ENCODE data around the gene LRRC26. TPM values are rescaled to one million over a fixed set of nuclear protein-coding genes. Genes with fewer than 3 reads are reported as not detected.
A peak's percentile ranks its signal among the peaks of the same experiment; 100 is the strongest.

Gene LRRC26
- total RNA-seq, 1 experiment from 2014 or later: 2.4 TPM

GRCh38 chr9:137138058-137138721 is 31.7 kb downstream of the LRRC26 start:
- CTCF ChIA-PET: no interaction called here
- H3K9ac ChIP-seq (ENCODE audit: low read length): no peak overlapping the region
- RAD21 ChIA-PET (ENCODE audit: low non-redundant PET in 1 of 2, low total read pairs in 2 of 2, uncharacterized antibody in 2 of 2, unreplicated experiment in 2 of 2): interaction anchor here in 1 of 2 experiments (0.6 kb wide), 1 partner anchor 43 kb away, joined by 3 read pairs; no protein-coding TSS in a partner anchor
- no peaks in the 10 kb centered on the region for H3K79me2 ChIP-seq (ENCODE audit: insufficient read depth, low read length)
- no peak overlapping the region for H2AFZ ChIP-seq (ENCODE audit: low read depth, low read length, poor library complexity, severe bottlenecking)
- no peaks in the 10 kb centered on the region for H3K9me2 ChIP-seq (ENCODE audit: insufficient read depth)
- ATAC-seq (peak; percentile 54), DNase-seq (ENCODE audit: low read depth, low spot score) (no peak)
- TF ChIP-seq YY1 (IDR thresholded peaks at IDR 0.05; ENCODE audit: extremely low read depth, insufficient replicate concordance, low read depth, low read length): no peak
- TF ChIP-seq MAX (IDR thresholded peaks at IDR 0.05): no peak
- TF ChIP-seq ZFX (IDR thresholded peaks at IDR 0.05): no peak
- no peaks in the 10 kb centered on the region for H3K9me3 ChIP-seq (ENCODE audit: control insufficient read depth in 1 of 2, insufficient read depth in 1 of 2, low read depth in 1 of 2, low read length in 2 of 2)
- no peaks in the 10 kb centered on the region for H3K36me3 ChIP-seq (ENCODE audit: control insufficient read depth in 1 of 2, insufficient read depth in 2 of 2, low read length in 2 of 2)
- POLR2A ChIA-PET: no interaction called here
- intact Hi-C loops (cut with micrococcal nuclease): no loop called here
- no TSS peak for BruUV-seq (replicated peaks)
- H3K4me1 ChIP-seq (ENCODE audit: control insufficient read depth in 1 of 2, insufficient read depth in 2 of 2, low read length in 2 of 2): peaks cover 12 to 18% of the 10 kb centered on the region in 2 experiments
- no peak overlapping the region for H3K4me2 ChIP-seq (ENCODE audit: low read length)
- no peak overlapping the region for H3K27ac ChIP-seq (ENCODE audit: low read depth, low read length)
- no peaks in the 10 kb centered on the region for H3K27me3 ChIP-seq (ENCODE audit: insufficient read depth, low read length)
- no peak overlapping the region for H3K4me3 ChIP-seq (replicated peaks in 1 of 2; ENCODE audit: low read depth in 1 of 2, low read length in 2 of 2)
- no peaks in the 10 kb centered on the region for H4K20me1 ChIP-seq (ENCODE audit: insufficient read depth)

GRCh38 chr9:137136881-137137607 is 32.8 kb downstream of the LRRC26 start:
- RAD21 ChIA-PET (ENCODE audit: low non-redundant PET in 1 of 2, low total read pairs in 2 of 2, uncharacterized antibody in 2 of 2, unreplicated experiment in 2 of 2): no interaction called here
- TF ChIP-seq ATF3 (IDR thresholded peaks at IDR 0.05) (no peak), CBX3 (IDR thresholded peaks at IDR 0.05; ENCODE audit: low read depth) (no peak), FOSL1 (IDR thresholded peaks at IDR 0.05; ENCODE audit: low read depth) (no peak), ELF1 (IDR thresholded peaks at IDR 0.05; ENCODE audit: borderline replicate concordance, low read depth) (no peak)
- ATAC-seq (no peak), DNase-seq (ENCODE audit: low read depth, low spot score) (no peak)
- Histone ChIP-seq H3K27me3 (ENCODE audit: insufficient read depth, low read length) (no peaks in the 10 kb centered on the region), H3K9ac (ENCODE audit: low read length) (no peak overlapping the region), H3K79me2 (ENCODE audit: insufficient read depth, low read length) (no peaks in the 10 kb centered on the region), H3K9me3 (ENCODE audit: control insufficient read depth in 1 of 2, insufficient read depth in 1 of 2, low read depth in 1 of 2, low read length in 2 of 2) (no peaks in the 10 kb centered on the region), H3K27ac (ENCODE audit: low read depth, low read length) (no peak overlapping the region; the same call in 1 of the 2 replicates), H3K36me3 (ENCODE audit: control insufficient read depth in 1 of 2, insufficient read depth in 2 of 2, low read length in 2 of 2) (no peaks in the 10 kb centered on the region), H3K4me2 (ENCODE audit: low read length) (no peak overlapping the region), H2AFZ (ENCODE audit: low read depth, low read length, poor library complexity, severe bottlenecking) (no peak overlapping the region), H3K4me3 (replicated peaks in 1 of 2; ENCODE audit: low read depth in 1 of 2, low read length in 2 of 2) (no peak overlapping the region), H4K20me1 (ENCODE audit: insufficient read depth) (no peaks in the 10 kb centered on the region), H3K9me2 (ENCODE audit: insufficient read depth) (no peaks in the 10 kb centered on the region), H3K4me1 (ENCODE audit: control insufficient read depth in 1 of 2, insufficient read depth in 2 of 2, low read length in 2 of 2) (peaks cover 12 to 18% of the 10 kb centered on the region in 2 experiments)
- no TSS peak for BruUV-seq (replicated peaks)
- CTCF ChIA-PET: no interaction called here
- intact Hi-C loops (cut with micrococcal nuclease): no loop called here
- POLR2A ChIA-PET: no interaction called here

Measured in HCT116 (cell line).